Measurements from ENCODE around the gene CCKAR.

GRCh38 chr4:26441102-26441501 is 49.2 kb downstream of the CCKAR start:
- TF ChIP-seq CTCF (IDR thresholded peaks at IDR 0.05) (no peak), POLR2A (IDR thresholded peaks at IDR 0.05) (no peak), POLR2AphosphoS5 (IDR thresholded peaks at IDR 0.05) (no peak), EP300 (IDR thresholded peaks at IDR 0.05) (no peak)

Measured in suprapubic skin (tissue), 4 donors.